Lower leg skin (tissue), 4 donors: ENCODE results near the gene ANAPC2. TPM values are rescaled to one million over a fixed set of nuclear protein-coding genes. Genes with fewer than 3 reads are reported as not detected.

Experiments
- DNase-seq, 2 donors: peaks; one replicate each; pipeline ENCODE4 v3.0.0-alpha.2; 2019; ENCODE audit warnings: low spot score in 2 of 2
- H3K4me3 ChIP-seq: fragments of 200-600 bp; sonication (generic); 2 replicates; pipeline ENCODE4 v1.5.1; 2017; ENCODE audit warnings: mild to moderate bottlenecking, low read depth; ENCODE audit not compliant: poor library complexity, severe bottlenecking
- POLR2A ChIP-seq, 2 donors: fragments of 450-650 bp; IDR thresholded peaks; one replicate each; pipeline ENCODE4 v1.6.1; 2016 to 2017; ENCODE audit warnings: antibody characterized with exemption in 2 of 2, mild to moderate bottlenecking in 1 of 2, moderate library complexity in 1 of 2
- WGBS, 2 donors: methylation state at CpG; one replicate each; pipeline ENCODE4 v1.1.5; 2018; 5-methylcytosine and 5-hydroxymethylcytosine counted together
- intact Hi-C: fragments of 100-400 bp; cut with DNase I; formaldehyde crosslinking; loops from one replicate; pipeline ENCODE4 v1.15.0; 2023; ENCODE audit warnings: low total_unique reads
- total RNA-seq, 4 donors: library from RNA; depleted of rRNA; stranded (reverse); fragments of >200 nt; gene quantifications; one replicate each; pipeline ENCODE4 v1.1.0, GENCODE V29; 2016
- TF ChIP-seq, protein P1 (sequence below), 3 donors: fragments of 450-650 bp; IDR thresholded peaks; one replicate each; pipeline ENCODE4 v1.5.1; 2016; ENCODE audit warnings: antibody characterized with exemption in 3 of 3, mild to moderate bottlenecking in 3 of 3, moderate library complexity in 2 of 3

ANAPC2 gene
- total RNA-seq, 4 donors from 2014 or later = 26.2 to 69.3 (median 30.5) TPM

DNA sequence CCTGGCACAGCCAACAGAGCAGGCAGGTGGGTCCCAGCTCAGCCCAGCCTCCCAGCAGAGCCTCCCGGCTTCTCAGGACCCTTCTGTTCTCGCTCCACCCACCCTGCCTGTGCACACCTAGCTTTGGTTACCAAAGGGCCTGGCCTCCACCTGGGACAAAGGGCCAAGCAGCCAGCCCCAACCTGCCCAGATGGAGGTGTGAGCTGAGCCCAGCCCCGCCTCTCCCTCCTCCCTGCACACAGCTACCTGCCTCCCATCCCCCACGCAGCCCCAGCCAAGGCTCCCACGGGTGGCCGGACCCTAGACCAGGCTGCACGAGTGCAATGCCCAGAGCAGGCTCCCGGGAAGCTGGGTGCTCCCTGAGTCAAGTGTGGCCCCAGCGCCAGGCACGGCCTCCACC is 6.5 kb upstream of the ANAPC2 start:
- no peak for DNase-seq
- 66 to 68% methylated on average over 8 to 10 of the region's 10 CpGs for WGBS, 2 donors
- TF ChIP-seq POLR2A (IDR thresholded peaks at IDR 0.05) = no peak
- TF ChIP-seq, protein P1, sequence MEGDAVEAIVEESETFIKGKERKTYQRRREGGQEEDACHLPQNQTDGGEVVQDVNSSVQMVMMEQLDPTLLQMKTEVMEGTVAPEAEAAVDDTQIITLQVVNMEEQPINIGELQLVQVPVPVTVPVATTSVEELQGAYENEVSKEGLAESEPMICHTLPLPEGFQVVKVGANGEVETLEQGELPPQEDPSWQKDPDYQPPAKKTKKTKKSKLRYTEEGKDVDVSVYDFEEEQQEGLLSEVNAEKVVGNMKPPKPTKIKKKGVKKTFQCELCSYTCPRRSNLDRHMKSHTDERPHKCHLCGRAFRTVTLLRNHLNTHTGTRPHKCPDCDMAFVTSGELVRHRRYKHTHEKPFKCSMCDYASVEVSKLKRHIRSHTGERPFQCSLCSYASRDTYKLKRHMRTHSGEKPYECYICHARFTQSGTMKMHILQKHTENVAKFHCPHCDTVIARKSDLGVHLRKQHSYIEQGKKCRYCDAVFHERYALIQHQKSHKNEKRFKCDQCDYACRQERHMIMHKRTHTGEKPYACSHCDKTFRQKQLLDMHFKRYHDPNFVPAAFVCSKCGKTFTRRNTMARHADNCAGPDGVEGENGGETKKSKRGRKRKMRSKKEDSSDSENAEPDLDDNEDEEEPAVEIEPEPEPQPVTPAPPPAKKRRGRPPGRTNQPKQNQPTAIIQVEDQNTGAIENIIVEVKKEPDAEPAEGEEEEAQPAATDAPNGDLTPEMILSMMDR (IDR thresholded peaks at IDR 0.05) = no peak
- H3K4me3 ChIP-seq = no peak overlapping the region
- intact Hi-C loops = no loop called here

GRCh38 chr9:137194388-137194787 is 6.0 kb upstream of the ANAPC2 start:
- TF ChIP-seq, protein P1 (IDR thresholded peaks at IDR 0.05) = no peak
- TF ChIP-seq POLR2A (IDR thresholded peaks at IDR 0.05) = no peak
- intact Hi-C loops = no loop called here
- WGBS, 2 donors = 47 to 63% methylated on average over 6 to 15 of the region's 16 CpGs
- H3K4me3 ChIP-seq = no peak overlapping the region
- no peak for DNase-seq

DNA sequence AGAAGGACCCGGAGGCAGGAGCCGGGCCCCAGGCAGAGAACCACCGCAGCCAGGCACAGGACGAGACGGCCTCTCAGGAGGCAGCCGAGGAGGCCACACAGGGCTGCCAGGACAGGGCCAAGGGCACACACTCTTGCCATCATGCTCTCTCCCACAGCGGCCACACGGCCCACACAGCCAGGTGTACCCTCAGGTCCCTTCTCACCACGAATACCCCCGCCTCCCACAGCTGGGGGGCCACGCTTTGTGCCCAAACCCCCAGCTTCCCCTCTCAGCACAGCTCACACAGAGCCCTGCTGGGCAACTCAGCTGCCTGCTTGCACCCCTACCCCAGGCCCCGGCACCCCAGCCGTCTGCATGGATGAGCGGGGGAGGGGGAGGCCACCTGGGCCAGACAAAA is 5.4 kb upstream of the ANAPC2 start:
- TF ChIP-seq, protein P1 (IDR thresholded peaks at IDR 0.05) = no peak
- TF ChIP-seq POLR2A (IDR thresholded peaks at IDR 0.05) = no peak
- no peak overlapping the region for H3K4me3 ChIP-seq
- DNase-seq = no peak
- WGBS, 2 donors = 67 to 81% methylated on average over 11 to 13 of the region's 14 CpGs
- intact Hi-C loops = no loop called here

DNA sequence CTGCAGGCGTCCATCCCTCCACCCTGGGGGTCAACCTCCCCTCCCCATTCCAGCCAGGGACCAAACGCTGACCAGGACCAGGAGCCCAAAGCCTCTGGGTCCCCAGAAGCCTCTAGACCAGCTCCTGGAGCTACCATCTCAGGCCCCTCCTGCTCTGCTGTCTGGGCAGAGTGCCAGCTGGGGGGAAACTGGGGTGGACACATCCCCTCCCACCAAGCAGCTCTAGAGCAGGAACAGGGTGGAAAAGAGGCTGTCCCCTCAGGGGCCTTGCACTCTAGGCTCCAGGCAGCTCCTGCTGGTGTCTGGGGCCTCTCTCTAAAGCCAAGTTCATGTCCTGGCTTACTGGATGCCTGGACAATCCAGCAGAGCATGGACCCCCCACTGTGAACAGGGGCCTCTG is 4.5 kb upstream of the ANAPC2 start:
- no peak overlapping the region for H3K4me3 ChIP-seq
- TF ChIP-seq POLR2A (IDR thresholded peaks at IDR 0.05) = no peak
- TF ChIP-seq, protein P1 (IDR thresholded peaks at IDR 0.05) = no peak
- WGBS, 2 donors = 100% methylated on average over 1 to 2 of the region's 2 CpGs
- no peak for DNase-seq
- intact Hi-C loops = no loop called here

DNA sequence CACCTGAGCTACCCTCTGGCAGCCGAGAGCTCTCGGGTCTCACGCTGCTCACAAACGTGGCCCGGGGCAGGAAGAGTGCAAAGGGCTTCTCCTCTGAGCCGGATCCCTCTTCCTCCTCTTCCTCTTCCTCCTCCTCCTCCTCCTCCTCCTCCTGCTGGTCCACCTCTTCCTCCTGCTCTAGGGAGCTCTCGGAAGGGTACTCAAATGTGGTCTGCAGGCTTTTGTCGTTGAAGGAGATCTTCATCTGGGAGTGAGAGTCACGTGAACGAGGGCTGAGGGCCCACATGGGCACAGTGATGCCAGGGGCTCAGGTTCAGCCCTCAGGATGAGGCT is 4.1 kb upstream of the ANAPC2 start:
- no peak overlapping the region for H3K4me3 ChIP-seq
- 80 to 93% methylated on average over 10 of the region's 10 CpGs for WGBS, 2 donors
- DNase-seq = no peak
- TF ChIP-seq POLR2A (IDR thresholded peaks at IDR 0.05) = no peak
- intact Hi-C loops = no loop called here

- WGBS, 2 donors = 85 to 90% methylated on average over 11 to 22 of the region's 22 CpGs
- no peak overlapping the region for H3K4me3 ChIP-seq
- no peak for DNase-seq
- intact Hi-C loops = no loop called here
- TF ChIP-seq, protein P1 (IDR thresholded peaks at IDR 0.05) = no peak
- no peak for TF ChIP-seq POLR2A (IDR thresholded peaks at IDR 0.05)
Observed at GRCh38 chr9:137191691-137192447, 3.5 kb upstream of the ANAPC2 start.
